ENCODE measurements around the gene ZNF669. TPM values are rescaled to one million over a fixed set of nuclear protein-coding genes. Genes with fewer than 3 reads are reported as not detected.
A peak's percentile ranks its signal among the peaks of the same experiment; 100 is the strongest.
"Not testable (repeated sequence)": the region's sequence is repeated elsewhere in the genome, so short reads cannot be mapped to it uniquely, and the experiment has no call there.

ZNF669 gene
- total RNA-seq, 1 donor, result 10.1 TPM

DNA sequence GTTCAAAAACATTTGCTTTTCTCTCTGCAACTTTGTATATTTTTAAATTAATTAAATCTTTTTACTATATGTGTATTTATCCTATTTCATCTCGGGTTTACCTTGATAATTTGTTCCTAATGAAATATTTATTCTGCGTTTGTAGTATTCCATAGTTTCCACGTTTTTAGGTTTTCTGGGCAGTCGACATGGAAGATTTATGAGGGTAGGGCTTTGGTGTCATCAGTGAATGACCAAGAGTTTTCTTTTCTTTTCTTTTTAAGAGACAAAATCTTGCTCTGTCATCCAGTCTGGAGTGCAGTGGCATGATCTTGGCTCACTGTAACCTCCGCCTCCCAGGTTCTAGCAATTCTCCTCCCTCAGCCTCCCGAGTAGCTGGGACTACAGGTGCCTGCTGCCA lies 17.2 kb upstream of the ZNF669 start:
- Histone ChIP-seq H3K4me2 (ENCODE audit: insufficient read depth, low read length) (no peak overlapping the region), H4K20me1 (ENCODE audit: insufficient read depth, low read length) (no peaks in the 10 kb centered on the region), H3K27me3 (ENCODE audit: insufficient read depth, low read length) (no peaks in the 10 kb centered on the region), H3K27ac (ENCODE audit: low read depth, low read length) (no peak overlapping the region), H3K4me1 (ENCODE audit: insufficient read depth, low read length) (no peaks in the 10 kb centered on the region), H2AFZ (ENCODE audit: low read length) (no peak overlapping the region), H3K36me3 (ENCODE audit: insufficient read depth, low read length) (no peaks in the 10 kb centered on the region), H3K79me2 (ENCODE audit: insufficient read depth, low read length) (no peaks in the 10 kb centered on the region), H3K9me3 (ENCODE audit: low read depth, low read length) (no peaks in the 10 kb centered on the region), H3K4me3 (ENCODE audit: insufficient read depth, low read length) (no peak overlapping the region)
- TF ChIP-seq, protein P1, sequence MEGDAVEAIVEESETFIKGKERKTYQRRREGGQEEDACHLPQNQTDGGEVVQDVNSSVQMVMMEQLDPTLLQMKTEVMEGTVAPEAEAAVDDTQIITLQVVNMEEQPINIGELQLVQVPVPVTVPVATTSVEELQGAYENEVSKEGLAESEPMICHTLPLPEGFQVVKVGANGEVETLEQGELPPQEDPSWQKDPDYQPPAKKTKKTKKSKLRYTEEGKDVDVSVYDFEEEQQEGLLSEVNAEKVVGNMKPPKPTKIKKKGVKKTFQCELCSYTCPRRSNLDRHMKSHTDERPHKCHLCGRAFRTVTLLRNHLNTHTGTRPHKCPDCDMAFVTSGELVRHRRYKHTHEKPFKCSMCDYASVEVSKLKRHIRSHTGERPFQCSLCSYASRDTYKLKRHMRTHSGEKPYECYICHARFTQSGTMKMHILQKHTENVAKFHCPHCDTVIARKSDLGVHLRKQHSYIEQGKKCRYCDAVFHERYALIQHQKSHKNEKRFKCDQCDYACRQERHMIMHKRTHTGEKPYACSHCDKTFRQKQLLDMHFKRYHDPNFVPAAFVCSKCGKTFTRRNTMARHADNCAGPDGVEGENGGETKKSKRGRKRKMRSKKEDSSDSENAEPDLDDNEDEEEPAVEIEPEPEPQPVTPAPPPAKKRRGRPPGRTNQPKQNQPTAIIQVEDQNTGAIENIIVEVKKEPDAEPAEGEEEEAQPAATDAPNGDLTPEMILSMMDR (IDR thresholded peaks at IDR 0.05; ENCODE audit: extremely low read depth, low read depth, low read length), result no peak
- no peak for DNase-seq (ENCODE audit: insufficient read length, low spot score, missing footprints)

DNA sequence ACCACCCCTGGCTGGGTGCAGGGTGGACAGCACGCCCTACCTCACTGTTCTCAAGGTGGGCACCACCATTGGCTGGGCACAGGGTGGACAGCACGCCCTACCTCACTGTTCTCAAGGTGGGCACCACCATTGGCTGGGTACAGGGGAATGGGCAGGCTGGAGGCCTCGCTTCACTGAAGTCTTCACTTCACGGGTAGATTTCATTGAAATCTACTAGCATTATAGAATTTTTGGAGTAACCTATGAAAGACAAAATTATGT lies 16.2 kb upstream of the ZNF669 start:
- H4K20me1 ChIP-seq (ENCODE audit: insufficient read depth, low read length); H3K27ac ChIP-seq (ENCODE audit: low read depth, low read length); H2AFZ ChIP-seq (ENCODE audit: low read length); H3K9me3 ChIP-seq (ENCODE audit: low read depth, low read length); H3K36me3 ChIP-seq (ENCODE audit: insufficient read depth, low read length); H3K4me3 ChIP-seq (ENCODE audit: insufficient read depth, low read length); H3K4me2 ChIP-seq (ENCODE audit: insufficient read depth, low read length); DNase-seq (ENCODE audit: insufficient read length, low spot score, missing footprints); H3K79me2 ChIP-seq (ENCODE audit: insufficient read depth, low read length); H3K27me3 ChIP-seq (ENCODE audit: insufficient read depth, low read length); H3K4me1 ChIP-seq (ENCODE audit: insufficient read depth, low read length): not testable (repeated sequence)

DNA sequence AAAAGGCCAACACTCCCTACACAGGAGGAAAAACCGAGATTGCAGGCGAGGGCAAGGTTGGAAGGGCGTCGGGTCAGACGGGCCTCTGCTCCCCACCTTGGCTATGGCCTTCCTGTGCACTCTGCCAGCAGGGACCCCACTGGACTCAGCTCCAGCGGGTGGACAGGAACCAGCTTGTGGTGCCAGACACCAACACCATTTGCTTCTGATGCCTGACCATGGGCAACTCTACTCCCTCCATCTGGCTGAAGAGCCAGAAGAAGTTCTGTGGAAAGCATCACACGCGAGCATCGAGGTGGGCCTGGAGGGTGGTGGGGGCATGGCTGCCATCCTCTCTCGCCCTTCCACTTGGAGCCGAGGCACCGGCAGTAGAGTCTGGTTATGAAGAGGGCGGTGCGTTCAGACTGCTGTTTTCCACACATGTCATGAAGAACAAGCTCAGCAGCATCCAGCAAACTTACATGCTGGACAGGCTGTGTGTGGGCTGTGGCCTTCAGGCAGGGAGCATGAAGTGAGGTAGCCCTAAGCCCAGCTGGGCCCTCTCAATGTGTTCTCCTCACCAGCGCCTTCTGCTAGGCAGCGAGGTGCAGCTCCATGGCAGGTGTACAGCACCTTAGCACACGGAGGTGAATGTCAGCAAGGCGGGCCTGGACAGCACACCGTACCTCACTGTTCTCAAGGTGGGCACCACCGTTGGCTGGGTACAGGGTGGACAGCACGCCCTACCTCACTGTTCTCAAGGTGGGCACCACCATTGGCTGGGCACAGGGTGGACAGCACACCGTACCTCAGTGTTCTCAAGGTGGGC lies 15.6 kb upstream of the ZNF669 start:
- Histone ChIP-seq H2AFZ (ENCODE audit: low read length) (no peak overlapping the region), H3K4me2 (ENCODE audit: insufficient read depth, low read length) (no peak overlapping the region), H3K27ac (ENCODE audit: low read depth, low read length) (no peak overlapping the region)

DNA sequence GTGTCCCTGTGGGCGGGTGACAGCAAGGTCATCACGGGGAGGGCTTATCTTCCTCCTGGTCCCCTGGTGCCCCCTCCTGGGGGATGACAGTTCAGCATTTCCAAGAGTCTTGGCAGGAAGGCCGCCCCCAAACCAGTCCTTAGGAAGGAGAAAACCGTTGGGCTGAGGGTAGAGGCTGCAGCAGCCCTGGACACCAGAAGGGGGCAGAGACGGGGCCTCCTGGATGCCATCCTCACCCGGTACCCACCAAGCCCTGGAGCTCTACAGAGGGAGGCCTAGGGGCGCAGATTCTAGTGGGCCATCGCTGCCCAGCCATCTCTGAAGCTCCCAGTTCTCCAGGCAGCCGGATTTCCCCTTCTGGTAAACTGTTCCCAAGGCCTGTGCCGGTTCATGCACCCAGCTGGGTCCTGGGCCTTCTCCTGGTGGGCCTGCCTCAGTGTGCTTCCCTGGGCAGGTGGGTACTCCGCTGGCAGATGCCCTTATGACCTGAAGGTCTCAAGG lies 14.8 kb upstream of the ZNF669 start:
- Histone ChIP-seq H3K9me3 (ENCODE audit: low read depth, low read length) (no peaks in the 10 kb centered on the region), H4K20me1 (ENCODE audit: insufficient read depth, low read length) (no peaks in the 10 kb centered on the region), H3K4me2 (ENCODE audit: insufficient read depth, low read length) (no peak overlapping the region), H3K27ac (ENCODE audit: low read depth, low read length) (no peak overlapping the region), H3K27me3 (ENCODE audit: insufficient read depth, low read length) (no peaks in the 10 kb centered on the region), H2AFZ (ENCODE audit: low read length) (no peak overlapping the region), H3K4me3 (ENCODE audit: insufficient read depth, low read length) (no peak overlapping the region), H3K79me2 (ENCODE audit: insufficient read depth, low read length) (no peaks in the 10 kb centered on the region), H3K4me1 (ENCODE audit: insufficient read depth, low read length) (no peaks in the 10 kb centered on the region), H3K36me3 (ENCODE audit: insufficient read depth, low read length) (no peaks in the 10 kb centered on the region)
- DNase-seq (ENCODE audit: insufficient read length, low spot score, missing footprints), result peak; percentile 89
- TF ChIP-seq, protein P1 (IDR thresholded peaks at IDR 0.05; ENCODE audit: extremely low read depth, low read depth, low read length), result peak; percentile 28

More for the DNA sequence above, 15.6 kb upstream of the ZNF669 start:
- H3K27me3 ChIP-seq (ENCODE audit: insufficient read depth, low read length), result no peaks in the 10 kb centered on the region
- no peaks in the 10 kb centered on the region for H3K36me3 ChIP-seq (ENCODE audit: insufficient read depth, low read length)
- no peaks in the 10 kb centered on the region for H4K20me1 ChIP-seq (ENCODE audit: insufficient read depth, low read length)
- H3K79me2 ChIP-seq (ENCODE audit: insufficient read depth, low read length), result no peaks in the 10 kb centered on the region
- H3K4me3 ChIP-seq (ENCODE audit: insufficient read depth, low read length), result no peak overlapping the region
- H3K4me1 ChIP-seq (ENCODE audit: insufficient read depth, low read length), result no peaks in the 10 kb centered on the region
- H3K9me3 ChIP-seq (ENCODE audit: low read depth, low read length), result no peaks in the 10 kb centered on the region
- TF ChIP-seq, protein P1 (IDR thresholded peaks at IDR 0.05; ENCODE audit: extremely low read depth, low read depth, low read length), result no peak
- peak; percentile 74 for DNase-seq (ENCODE audit: insufficient read length, low spot score, missing footprints)
